ENCODE measurements around the gene AXL.
"Not testable (repeated sequence)": the region's sequence is repeated elsewhere in the genome, so short reads cannot be mapped to it uniquely, and the experiment has no call there.

The AXL gene

GRCh38 chr19:41228486-41228885, 9.5 kb downstream of the AXL start:
- H3K36me3 ChIP-seq (ENCODE audit: insufficient read depth, low read length) = peaks cover 28% of the 10 kb centered on the region

DNA sequence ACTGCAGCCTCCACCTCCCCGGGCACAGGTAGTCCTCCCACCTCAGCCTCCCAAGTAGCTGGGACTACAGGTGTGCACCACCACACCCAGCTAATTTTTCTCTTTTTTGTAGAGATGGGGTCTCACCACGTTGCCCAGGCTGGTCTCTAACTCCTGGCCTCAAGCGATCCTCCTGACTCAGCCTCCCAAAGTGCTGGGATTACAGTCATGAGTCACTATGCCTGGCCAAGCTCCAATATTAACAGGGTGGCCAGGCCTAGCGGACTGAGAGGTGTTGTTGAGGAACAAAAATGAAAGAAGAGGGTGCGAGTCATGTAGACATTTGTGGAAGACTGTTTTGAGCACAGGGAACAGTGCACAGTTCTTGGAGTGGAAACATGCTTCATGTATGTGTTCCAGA, 10.3 kb downstream of the AXL start:
- H3K4me1 ChIP-seq (ENCODE audit: insufficient read depth, low read length) = peaks cover 15% of the 10 kb centered on the region
- not testable (repeated sequence) for H3K4me3 ChIP-seq (ENCODE audit: low read depth in 1 of 2, low read length in 2 of 2); H3K9me3 ChIP-seq (ENCODE audit: low read length); H3K27ac ChIP-seq (ENCODE audit: low read depth, low read length); H3K27me3 ChIP-seq (ENCODE audit: control insufficient read depth in 1 of 2, insufficient read depth in 2 of 2, low read length in 2 of 2); H3K9ac ChIP-seq (ENCODE audit: low read length)
- peaks cover 36% of the 10 kb centered on the region for H3K36me3 ChIP-seq (ENCODE audit: insufficient read depth, low read length)

More at GRCh38 chr19:41228486-41228885, 9.5 kb downstream of the AXL start:
- Histone ChIP-seq H3K27ac (ENCODE audit: low read depth, low read length) (no peak overlapping the region), H3K4me3 (ENCODE audit: low read depth in 1 of 2, low read length in 2 of 2) (no peak overlapping the region), H3K27me3 (ENCODE audit: control insufficient read depth in 1 of 2, insufficient read depth in 2 of 2, low read length in 2 of 2) (no peaks in the 10 kb centered on the region), H3K9me3 (ENCODE audit: low read length) (no peaks in the 10 kb centered on the region), H3K9ac (ENCODE audit: low read length) (no peak overlapping the region), H3K4me1 (ENCODE audit: insufficient read depth, low read length) (peaks cover 23% of the 10 kb centered on the region)

- Histone ChIP-seq H3K36me3 (ENCODE audit: insufficient read depth, low read length) (peaks cover 43% of the 10 kb centered on the region), H3K9me3 (ENCODE audit: low read length) (no peaks in the 10 kb centered on the region), H3K27ac (ENCODE audit: low read depth, low read length) (no peak overlapping the region), H3K4me3 (ENCODE audit: low read depth in 1 of 2, low read length in 2 of 2) (no peak overlapping the region), H3K27me3 (ENCODE audit: control insufficient read depth in 1 of 2, insufficient read depth in 2 of 2, low read length in 2 of 2) (no peaks in the 10 kb centered on the region), H3K9ac (ENCODE audit: low read length) (no peak overlapping the region), H3K4me1 (ENCODE audit: insufficient read depth, low read length) (peaks cover 13% of the 10 kb centered on the region)
Measured at GRCh38 chr19:41230067-41230857, 11.2 kb downstream of the AXL start.

- no peaks in the 10 kb centered on the region for H3K27me3 ChIP-seq (ENCODE audit: control insufficient read depth in 1 of 2, insufficient read depth in 2 of 2, low read length in 2 of 2)
- no peak overlapping the region for H3K9ac ChIP-seq (ENCODE audit: low read length)
- H3K27ac ChIP-seq (ENCODE audit: low read depth, low read length) = no peak overlapping the region
- no peaks in the 10 kb centered on the region for H3K9me3 ChIP-seq (ENCODE audit: low read length)
- peaks cover 62% of the 10 kb centered on the region for H3K36me3 ChIP-seq (ENCODE audit: insufficient read depth, low read length)
- no peak overlapping the region for H3K4me3 ChIP-seq (ENCODE audit: low read depth in 1 of 2, low read length in 2 of 2)
- no peaks in the 10 kb centered on the region for H3K4me1 ChIP-seq (ENCODE audit: insufficient read depth, low read length)
Measured at GRCh38 chr19:41232686-41233085, 13.7 kb downstream of the AXL start.

GRCh38 chr19:41233748-41234240, 14.8 kb downstream of the AXL start:
- no peak overlapping the region for H3K9ac ChIP-seq (ENCODE audit: low read length)
- no peaks in the 10 kb centered on the region for H3K4me1 ChIP-seq (ENCODE audit: insufficient read depth, low read length)
- no peaks in the 10 kb centered on the region for H3K27me3 ChIP-seq (ENCODE audit: control insufficient read depth in 1 of 2, insufficient read depth in 2 of 2, low read length in 2 of 2)
- H3K36me3 ChIP-seq (ENCODE audit: insufficient read depth, low read length) = peaks cover 73% of the 10 kb centered on the region
- H3K9me3 ChIP-seq (ENCODE audit: low read length) = no peaks in the 10 kb centered on the region
- H3K27ac ChIP-seq (ENCODE audit: low read depth, low read length) = no peak overlapping the region
- no peak overlapping the region for H3K4me3 ChIP-seq (ENCODE audit: low read depth in 1 of 2, low read length in 2 of 2)

DNA sequence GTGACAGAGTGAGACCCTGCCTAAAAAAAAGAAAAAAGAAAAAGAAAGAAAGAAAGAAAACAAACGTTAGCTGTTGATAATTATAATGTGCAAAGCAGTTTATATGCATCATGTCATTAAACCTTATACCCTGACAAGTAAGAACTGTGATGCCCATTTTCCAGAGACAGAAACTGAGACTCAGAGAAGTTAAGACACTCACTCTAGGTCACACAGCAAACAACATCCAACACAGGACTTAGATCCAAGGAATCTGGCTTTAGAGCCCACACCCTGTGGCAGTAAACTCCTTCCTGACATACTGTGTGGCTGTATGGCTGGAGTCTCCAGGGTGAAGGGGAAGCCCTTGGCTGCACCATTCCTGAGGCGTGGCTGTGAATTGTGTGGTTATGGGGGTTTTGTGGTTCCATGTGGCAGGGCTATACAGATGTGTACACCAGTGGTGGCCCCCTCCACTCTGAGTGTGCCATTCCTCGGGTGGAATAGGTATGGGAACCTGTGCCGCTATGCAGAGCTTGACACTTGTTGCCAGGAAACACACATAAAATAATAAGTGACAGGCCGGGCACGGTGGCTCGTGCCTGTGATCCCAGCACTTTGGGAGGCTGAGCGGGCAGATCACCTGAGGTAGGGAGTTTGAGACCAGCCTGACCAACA, 15.6 kb downstream of the AXL start:
- no peak overlapping the region for H3K9ac ChIP-seq (ENCODE audit: low read length)
- no peaks in the 10 kb centered on the region for H3K4me1 ChIP-seq (ENCODE audit: insufficient read depth, low read length)
- no peaks in the 10 kb centered on the region for H3K27me3 ChIP-seq (ENCODE audit: control insufficient read depth in 1 of 2, insufficient read depth in 2 of 2, low read length in 2 of 2)
- peaks cover 82% of the 10 kb centered on the region for H3K36me3 ChIP-seq (ENCODE audit: insufficient read depth, low read length)
- no peak overlapping the region for H3K4me3 ChIP-seq (ENCODE audit: low read depth in 1 of 2, low read length in 2 of 2)
- no peak overlapping the region for H3K27ac ChIP-seq (ENCODE audit: low read depth, low read length)
- H3K9me3 ChIP-seq (ENCODE audit: low read length) = no peaks in the 10 kb centered on the region

DNA sequence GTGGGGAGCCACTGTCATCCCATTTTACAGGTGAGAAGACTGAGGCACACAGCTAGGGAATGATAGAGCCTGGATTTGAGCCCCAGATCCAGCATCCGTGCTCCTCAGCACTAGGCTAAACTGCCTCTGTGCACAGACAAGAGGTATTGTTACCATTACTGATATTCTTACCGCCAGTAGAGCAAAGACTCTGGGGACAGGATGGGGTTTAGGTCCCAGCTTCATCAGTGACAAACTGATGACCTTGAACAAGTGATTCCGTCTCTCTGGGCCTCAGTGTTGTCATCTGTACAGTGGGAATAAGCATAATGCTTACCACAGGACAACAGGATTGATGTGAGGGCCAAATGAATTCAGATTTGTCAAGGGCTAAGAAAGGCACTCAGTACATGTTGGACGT, 16.5 kb downstream of the AXL start:
- no peaks in the 10 kb centered on the region for H3K9me3 ChIP-seq (ENCODE audit: low read length)
- no peak overlapping the region for H3K27ac ChIP-seq (ENCODE audit: low read depth, low read length)
- no peaks in the 10 kb centered on the region for H3K27me3 ChIP-seq (ENCODE audit: control insufficient read depth in 1 of 2, insufficient read depth in 2 of 2, low read length in 2 of 2)
- H3K4me1 ChIP-seq (ENCODE audit: insufficient read depth, low read length) = no peaks in the 10 kb centered on the region
- no peak overlapping the region for H3K9ac ChIP-seq (ENCODE audit: low read length)
- H3K4me3 ChIP-seq (ENCODE audit: low read depth in 1 of 2, low read length in 2 of 2) = no peak overlapping the region
- H3K36me3 ChIP-seq (ENCODE audit: insufficient read depth, low read length) = peaks cover 88% of the 10 kb centered on the region

- H3K4me1 ChIP-seq (ENCODE audit: insufficient read depth, low read length) = no peaks in the 10 kb centered on the region
- no peak overlapping the region for H3K9ac ChIP-seq (ENCODE audit: low read length)
- H3K36me3 ChIP-seq (ENCODE audit: insufficient read depth, low read length) = peaks cover 88% of the 10 kb centered on the region
- no peak overlapping the region for H3K27ac ChIP-seq (ENCODE audit: low read depth, low read length)
- H3K4me3 ChIP-seq (ENCODE audit: low read depth in 1 of 2, low read length in 2 of 2) = no peak overlapping the region
- no peaks in the 10 kb centered on the region for H3K27me3 ChIP-seq (ENCODE audit: control insufficient read depth in 1 of 2, insufficient read depth in 2 of 2, low read length in 2 of 2)
- no peaks in the 10 kb centered on the region for H3K9me3 ChIP-seq (ENCODE audit: low read length)
Measured at GRCh38 chr19:41238244-41238643, 19.2 kb downstream of the AXL start.

- H3K36me3 ChIP-seq (ENCODE audit: insufficient read depth, low read length) = peaks cover 81% of the 10 kb centered on the region
- H3K9ac ChIP-seq (ENCODE audit: low read length) = no peak overlapping the region
- no peaks in the 10 kb centered on the region for H3K4me1 ChIP-seq (ENCODE audit: insufficient read depth, low read length)
- no peak overlapping the region for H3K4me3 ChIP-seq (ENCODE audit: low read depth in 1 of 2, low read length in 2 of 2)
- H3K27ac ChIP-seq (ENCODE audit: low read depth, low read length) = no peak overlapping the region
- no peaks in the 10 kb centered on the region for H3K9me3 ChIP-seq (ENCODE audit: low read length)
- H3K27me3 ChIP-seq (ENCODE audit: control insufficient read depth in 1 of 2, insufficient read depth in 2 of 2, low read length in 2 of 2) = no peaks in the 10 kb centered on the region
Measured at GRCh38 chr19:41239363-41239762, 20.3 kb downstream of the AXL start.

- Histone ChIP-seq H3K9ac (ENCODE audit: low read length) (no peak overlapping the region), H3K4me1 (ENCODE audit: insufficient read depth, low read length) (no peaks in the 10 kb centered on the region), H3K9me3 (ENCODE audit: low read length) (no peaks in the 10 kb centered on the region), H3K27ac (ENCODE audit: low read depth, low read length) (no peak overlapping the region), H3K36me3 (ENCODE audit: insufficient read depth, low read length) (peaks cover 82% of the 10 kb centered on the region), H3K27me3 (ENCODE audit: control insufficient read depth in 1 of 2, insufficient read depth in 2 of 2, low read length in 2 of 2) (no peaks in the 10 kb centered on the region), H3K4me3 (ENCODE audit: low read depth in 1 of 2, low read length in 2 of 2) (no peak overlapping the region)
Measured at GRCh38 chr19:41239961-41240574, 21.0 kb downstream of the AXL start.

GRCh38 chr19:41241859-41242258, 22.8 kb downstream of the AXL start:
- no peak overlapping the region for H3K9ac ChIP-seq (ENCODE audit: low read length)
- H3K27ac ChIP-seq (ENCODE audit: low read depth, low read length) = no peak overlapping the region
- H3K27me3 ChIP-seq (ENCODE audit: control insufficient read depth in 1 of 2, insufficient read depth in 2 of 2, low read length in 2 of 2) = no peaks in the 10 kb centered on the region
- H3K4me1 ChIP-seq (ENCODE audit: insufficient read depth, low read length) = no peaks in the 10 kb centered on the region
- no peak overlapping the region for H3K4me3 ChIP-seq (ENCODE audit: low read depth in 1 of 2, low read length in 2 of 2)
- no peaks in the 10 kb centered on the region for H3K9me3 ChIP-seq (ENCODE audit: low read length)
- H3K36me3 ChIP-seq (ENCODE audit: insufficient read depth, low read length) = peaks cover 81% of the 10 kb centered on the region
